Stimulated activated CD4-positive, alpha-beta T cell treated with anti-CD3 and anti-CD28 coated beads, Interleukin-15, amount 100 ng/mL, for 1 hour (primary cell): Measurements from ENCODE around the gene ZNF646.

Source experiments
- DNase-seq, 2 donors: peaks; one replicate each; pipeline ENCODE4 v3.0.0-alpha.2; 2020; ENCODE audit warnings: low read depth in 1 of 2, low spot score in 1 of 2

Gene ZNF646

GRCh38 chr16:31106509-31107464 lies 32.6 kb downstream of the ZNF646 start:
- no peak for DNase-seq

GRCh38 chr16:31107465-31107867 lies 33.2 kb downstream of the ZNF646 start:
- DNase-seq = no peak

GRCh38 chr16:31108035-31108793 lies 34.0 kb downstream of the ZNF646 start, which contains the start of gene BCKDK:
BCKDK (plus strand) TSS chr16:31108386; CDS start chr16:31109224, 838 bp downstream.
- peak; percentile 22 to 62 for DNase-seq

GRCh38 chr16:31108794-31109558 lies 34.8 kb downstream of the ZNF646 start:
- DNase-seq = no peak

GRCh38 chr16:31109622-31110021 lies 35.4 kb downstream of the ZNF646 start:
- DNase-seq = no peak

- DNase-seq = no peak
Observed at GRCh38 chr16:31110106-31111034, 36.1 kb downstream of the ZNF646 start.

GRCh38 chr16:31111881-31112466 lies 37.8 kb downstream of the ZNF646 start:
- DNase-seq = no peak

- DNase-seq = no peak
Observed at GRCh38 chr16:31112711-31113110, 38.5 kb downstream of the ZNF646 start.

- no peak for DNase-seq
Observed at GRCh38 chr16:31113121-31114120, 39.2 kb downstream of the ZNF646 start.

- DNase-seq = no peak
Observed at GRCh38 chr16:31114468-31114867, 40.2 kb downstream of the ZNF646 start.

GRCh38 chr16:31117384-31118222 lies 43.4 kb downstream of the ZNF646 start, which contains the start of gene KAT8:
KAT8 (plus strand) TSS chr16:31117664; CDS start chr16:31117682, 18 bp downstream.
- peak; percentile 92 for DNase-seq

GRCh38 chr16:31118223-31119155 lies 44.3 kb downstream of the ZNF646 start:
- no peak for DNase-seq

GRCh38 chr16:31120129-31120528 lies 45.9 kb downstream of the ZNF646 start:
- no peak for DNase-seq

- no peak for DNase-seq
Observed at GRCh38 chr16:31125844-31126243, 51.6 kb downstream of the ZNF646 start.

- DNase-seq = no peak
Observed at GRCh38 chr16:31127182-31127581, 53.0 kb downstream of the ZNF646 start.
